8988T (cell line): ENCODE measurements around the gene CTDSPL.

Experiments
- DNase-seq: peaks from one replicate; pipeline ENCODE4 v3.0.0; 2011

Gene CTDSPL

DNA sequence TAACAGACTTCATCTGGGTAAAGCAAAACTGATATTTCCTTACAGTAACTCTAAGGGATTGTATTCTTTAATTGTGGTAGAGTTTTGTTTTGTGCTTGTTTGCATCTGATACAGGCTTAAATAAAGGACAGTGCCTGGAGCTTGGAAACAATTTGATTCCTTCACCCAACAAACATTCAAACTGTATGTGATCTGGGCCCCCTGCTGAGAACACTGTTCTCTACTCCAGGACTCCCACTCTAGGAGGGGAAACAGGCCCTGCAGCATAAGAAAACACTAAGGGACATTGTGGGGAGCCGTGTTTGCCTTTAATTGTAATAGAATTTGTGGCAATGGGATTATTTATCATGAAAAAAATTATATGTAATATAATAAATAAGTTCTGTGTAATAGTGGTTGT, 56.9 kb downstream of the CTDSPL start:
- DNase-seq = no peak

DNA sequence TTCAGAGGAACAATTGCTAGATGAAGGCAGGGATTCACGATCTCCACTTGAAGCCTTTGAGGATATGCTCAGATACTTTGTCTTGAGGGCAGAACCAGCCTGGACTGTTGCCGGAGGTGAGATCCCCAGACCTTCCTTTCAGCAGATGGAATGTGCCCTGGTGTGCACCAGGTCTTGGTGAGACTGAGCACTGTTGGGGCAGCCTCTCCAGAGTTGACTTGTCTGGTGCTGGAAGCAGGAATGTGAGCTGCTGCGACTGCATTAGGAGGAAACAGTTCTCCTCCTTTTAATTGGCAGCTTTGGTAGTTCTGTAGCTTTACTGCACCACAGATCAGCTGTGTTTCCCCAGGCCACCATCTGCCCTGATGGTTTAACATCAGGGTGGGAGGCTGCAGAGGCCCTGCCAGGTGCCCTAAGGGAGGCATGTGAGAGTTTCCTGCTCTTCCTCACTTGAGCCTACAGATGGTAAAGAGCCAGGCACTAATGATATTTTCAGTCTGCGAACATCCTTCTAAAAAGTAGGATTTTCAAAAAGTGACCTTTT, 58.5 kb downstream of the CTDSPL start:
- DNase-seq = no peak

DNA sequence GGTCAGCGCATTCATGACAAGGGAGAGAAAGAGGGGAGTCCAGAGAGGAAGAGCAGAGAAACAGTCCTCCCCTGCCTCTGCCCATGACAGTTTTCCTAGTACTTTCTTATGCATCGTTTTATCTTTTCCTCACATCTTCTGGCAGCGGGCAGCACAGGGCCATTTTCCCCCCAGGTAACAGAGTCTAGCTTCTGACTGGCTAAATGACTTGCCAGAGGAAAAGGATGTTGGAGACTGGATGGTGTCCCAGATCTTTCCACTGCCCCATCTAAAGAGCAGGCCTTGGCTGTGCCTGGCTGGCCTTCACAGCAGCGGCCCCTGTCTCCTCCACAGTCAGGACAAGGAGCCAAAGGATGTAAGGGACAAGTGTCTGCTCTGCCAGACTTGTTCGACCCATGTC, 59.3 kb downstream of the CTDSPL start:
- no peak for DNase-seq

DNA sequence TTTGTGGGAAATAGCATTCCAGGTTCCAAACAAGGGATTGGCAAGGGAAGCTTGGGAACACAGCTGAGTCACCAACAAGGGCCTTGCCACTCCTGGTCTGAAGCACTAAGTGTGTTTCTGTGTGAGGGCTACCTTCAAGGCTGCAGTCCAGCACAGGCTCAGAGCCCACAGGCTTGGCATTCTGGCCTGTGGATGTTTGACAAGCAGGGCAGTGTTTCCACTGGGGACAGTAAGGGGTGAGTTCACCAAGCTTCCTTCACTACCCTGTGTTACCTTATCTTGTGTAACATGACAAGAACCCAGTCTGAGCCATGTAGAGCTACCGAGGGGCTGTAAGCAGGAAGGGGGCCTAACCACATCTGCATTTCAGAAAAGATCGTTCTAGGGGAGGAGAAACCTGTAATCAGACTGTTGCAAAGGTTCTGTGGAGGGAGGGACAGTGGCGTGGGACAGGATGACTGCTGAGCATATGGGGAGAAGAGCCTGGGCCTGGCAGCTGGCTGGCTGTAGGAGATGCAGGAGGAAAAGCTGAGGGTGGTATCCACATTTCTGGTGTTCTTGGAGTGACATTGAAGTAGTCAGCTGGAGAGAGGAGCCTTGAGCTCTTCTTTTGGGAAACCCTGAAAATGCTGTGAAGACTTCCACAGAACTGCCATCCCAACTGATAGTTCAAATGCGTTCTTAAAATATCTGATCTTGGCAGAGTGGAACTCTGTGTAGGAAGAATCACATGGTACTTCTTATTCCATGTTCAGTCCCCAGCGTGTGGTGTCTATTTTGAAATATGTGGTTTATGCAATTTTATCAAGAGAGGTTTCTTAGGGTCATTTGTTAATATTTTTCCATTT, 61.3 kb downstream of the CTDSPL start:
- DNase-seq = no peak

DNA sequence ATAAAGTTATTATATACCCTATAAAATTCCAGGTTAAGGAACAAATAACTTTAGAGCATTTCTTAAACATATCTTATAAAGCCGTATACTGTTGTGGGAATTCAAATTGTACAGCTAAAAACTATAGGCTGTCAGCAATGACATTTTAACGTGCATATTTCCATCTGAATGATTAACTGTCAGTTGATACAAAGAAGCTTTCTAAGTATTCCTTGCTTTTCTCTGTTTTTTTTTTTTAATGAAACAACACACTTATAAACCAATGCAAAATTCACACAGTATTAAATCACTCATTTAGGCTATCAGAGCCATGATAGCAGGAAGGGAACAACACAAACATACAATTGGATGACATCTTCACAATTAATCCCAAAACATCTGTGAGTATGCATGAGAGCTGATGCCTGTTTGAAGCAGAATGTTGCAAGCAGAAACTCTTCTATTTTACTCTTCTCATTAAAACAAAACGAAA, 61.9 kb downstream of the CTDSPL start:
- no peak for DNase-seq

DNA sequence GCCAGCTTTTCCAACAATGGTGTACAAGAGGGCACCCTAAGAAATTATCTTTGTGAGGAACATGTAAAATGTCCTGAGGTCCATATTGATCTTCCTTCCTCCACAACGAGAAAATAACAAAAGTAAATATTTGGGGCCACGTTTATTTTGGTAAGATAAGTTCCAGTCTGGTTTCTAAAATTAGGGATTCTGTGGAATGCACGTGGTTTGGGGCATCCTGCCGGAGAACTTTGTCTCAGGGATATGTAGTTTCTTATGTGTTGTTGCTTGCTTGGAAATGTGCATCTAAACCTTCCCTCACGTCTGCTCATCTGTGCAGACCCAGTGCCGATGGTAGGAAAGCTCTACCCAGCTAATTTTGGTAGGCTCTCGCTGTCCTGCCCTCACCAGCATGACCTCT, 62.8 kb downstream of the CTDSPL start:
- DNase-seq = no peak

DNA sequence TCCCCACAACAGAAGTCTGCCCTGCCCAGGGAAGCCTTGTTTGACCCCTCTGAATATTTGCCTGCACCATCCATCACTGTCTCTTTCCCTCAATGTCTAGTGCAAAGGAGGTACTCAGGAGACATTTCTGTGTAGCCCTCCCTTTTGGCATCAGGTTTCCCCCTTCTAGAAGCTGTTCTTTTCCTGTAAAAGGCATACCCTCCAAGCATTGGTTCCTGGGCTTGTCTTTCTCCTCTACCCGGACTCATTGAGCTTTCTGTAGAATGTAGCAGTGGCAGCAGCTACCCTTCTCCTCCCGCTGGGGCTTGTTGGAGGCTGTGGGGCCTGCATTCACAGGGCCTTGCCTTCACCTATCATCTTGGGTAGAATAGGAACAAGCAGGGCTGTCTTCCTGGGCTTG, 63.5 kb downstream of the CTDSPL start:
- no peak for DNase-seq

DNA sequence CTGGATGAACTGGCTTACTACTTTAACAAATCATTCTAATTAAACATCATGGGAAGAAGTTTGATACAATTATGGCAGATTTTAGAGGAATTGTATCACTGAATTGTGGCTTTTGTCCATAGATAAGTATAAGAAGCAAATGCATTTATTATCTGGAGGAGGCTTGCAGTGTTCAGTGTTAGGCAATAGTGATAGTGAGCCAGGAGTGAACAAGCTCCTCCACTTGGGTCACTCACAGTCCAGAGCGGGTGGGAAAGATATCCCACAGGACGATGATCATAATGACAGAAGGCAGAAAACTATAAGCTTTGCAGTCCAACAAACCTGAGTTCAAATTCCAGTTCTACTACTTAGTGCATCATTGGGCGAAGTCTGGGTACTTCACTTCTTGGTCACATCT, 64.9 kb downstream of the CTDSPL start:
- no peak for DNase-seq

DNA sequence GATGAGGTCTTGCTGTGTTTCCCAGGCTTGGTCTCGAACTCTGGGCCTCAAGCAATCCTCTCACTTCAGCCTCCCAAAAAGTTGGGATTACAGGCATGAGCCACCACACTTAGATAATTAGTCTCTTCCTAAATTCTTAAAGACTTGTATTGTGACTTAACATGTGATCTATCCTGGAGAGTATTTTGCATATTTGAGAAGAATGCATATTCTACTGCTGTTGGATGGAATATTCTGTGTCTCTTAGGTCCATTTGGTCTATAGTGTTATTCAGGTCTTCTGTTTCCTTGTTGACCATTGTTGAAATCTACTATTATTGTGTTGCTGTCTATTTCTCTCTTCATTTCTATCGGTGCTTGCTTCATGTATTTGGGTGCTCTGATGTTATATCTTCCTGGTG, 68.8 kb downstream of the CTDSPL start:
- DNase-seq = no peak

DNA sequence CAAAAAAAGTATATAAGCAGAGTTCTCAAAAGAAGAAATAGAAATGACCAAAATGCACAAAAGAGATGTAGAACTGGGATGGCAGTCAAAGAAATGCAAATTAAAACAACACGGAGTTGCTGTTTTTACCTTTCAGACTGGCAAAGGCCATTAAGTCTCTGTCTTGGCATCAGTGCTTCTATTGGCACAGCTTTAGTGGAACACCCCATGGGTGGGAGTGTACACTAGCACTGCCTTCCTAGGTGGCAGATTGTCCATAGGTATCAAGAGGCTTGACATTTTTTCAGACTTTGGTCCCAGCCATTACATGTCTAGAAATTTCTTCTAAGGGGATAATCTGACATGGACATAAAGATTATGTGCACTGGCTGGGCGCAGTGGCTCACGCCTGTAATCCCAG, 70.8 kb downstream of the CTDSPL start:
- no peak for DNase-seq

DNA sequence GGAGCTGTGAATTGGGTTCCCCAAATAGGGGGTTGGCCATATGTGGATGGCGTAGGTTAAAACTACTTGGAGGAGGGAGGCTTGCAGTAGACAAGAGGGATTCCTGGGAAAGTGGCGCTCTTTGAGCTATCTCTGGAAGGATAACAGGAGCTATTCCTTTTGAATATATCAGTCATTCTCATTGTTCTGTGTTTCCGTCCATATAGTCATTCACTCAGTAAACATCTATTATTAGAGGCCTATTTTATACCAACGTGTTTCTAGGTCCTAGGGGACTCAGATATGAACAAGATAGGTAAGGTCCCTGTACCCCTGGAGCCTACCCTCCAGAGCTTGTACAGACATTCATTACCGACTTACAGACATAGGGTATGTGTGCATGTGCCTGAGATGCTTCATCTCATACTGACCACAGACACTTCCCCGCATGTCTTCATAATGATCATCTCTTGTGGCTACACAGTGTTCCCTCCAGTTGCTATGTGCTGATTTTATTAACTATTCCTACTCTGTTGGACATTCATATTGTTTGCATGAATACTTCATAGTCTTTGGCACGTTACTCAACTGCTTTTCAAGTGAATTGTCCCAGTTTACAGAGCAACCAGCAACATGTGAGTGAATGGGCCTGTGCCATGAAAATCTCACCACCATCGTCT, 73.1 kb downstream of the CTDSPL start:
- DNase-seq = no peak

DNA sequence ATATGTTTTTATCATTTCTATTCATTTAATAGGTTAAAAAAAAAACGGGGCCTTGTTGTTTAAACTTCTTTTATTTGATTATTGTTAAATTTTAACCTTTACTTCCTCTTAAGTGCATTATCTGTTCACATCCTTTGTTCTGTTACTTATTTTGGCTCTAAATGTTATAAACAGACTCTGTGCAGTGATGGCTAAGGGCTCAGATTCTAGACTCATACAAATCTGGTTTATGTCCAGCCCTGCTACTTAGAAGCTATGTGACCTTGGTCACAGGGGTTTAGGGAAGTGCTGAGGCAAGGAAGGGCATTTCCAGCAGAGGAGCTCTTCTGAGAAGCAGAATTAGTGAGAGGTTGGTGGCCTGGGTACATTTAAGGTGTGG, 73.6 kb downstream of the CTDSPL start:
- DNase-seq = no peak

DNA sequence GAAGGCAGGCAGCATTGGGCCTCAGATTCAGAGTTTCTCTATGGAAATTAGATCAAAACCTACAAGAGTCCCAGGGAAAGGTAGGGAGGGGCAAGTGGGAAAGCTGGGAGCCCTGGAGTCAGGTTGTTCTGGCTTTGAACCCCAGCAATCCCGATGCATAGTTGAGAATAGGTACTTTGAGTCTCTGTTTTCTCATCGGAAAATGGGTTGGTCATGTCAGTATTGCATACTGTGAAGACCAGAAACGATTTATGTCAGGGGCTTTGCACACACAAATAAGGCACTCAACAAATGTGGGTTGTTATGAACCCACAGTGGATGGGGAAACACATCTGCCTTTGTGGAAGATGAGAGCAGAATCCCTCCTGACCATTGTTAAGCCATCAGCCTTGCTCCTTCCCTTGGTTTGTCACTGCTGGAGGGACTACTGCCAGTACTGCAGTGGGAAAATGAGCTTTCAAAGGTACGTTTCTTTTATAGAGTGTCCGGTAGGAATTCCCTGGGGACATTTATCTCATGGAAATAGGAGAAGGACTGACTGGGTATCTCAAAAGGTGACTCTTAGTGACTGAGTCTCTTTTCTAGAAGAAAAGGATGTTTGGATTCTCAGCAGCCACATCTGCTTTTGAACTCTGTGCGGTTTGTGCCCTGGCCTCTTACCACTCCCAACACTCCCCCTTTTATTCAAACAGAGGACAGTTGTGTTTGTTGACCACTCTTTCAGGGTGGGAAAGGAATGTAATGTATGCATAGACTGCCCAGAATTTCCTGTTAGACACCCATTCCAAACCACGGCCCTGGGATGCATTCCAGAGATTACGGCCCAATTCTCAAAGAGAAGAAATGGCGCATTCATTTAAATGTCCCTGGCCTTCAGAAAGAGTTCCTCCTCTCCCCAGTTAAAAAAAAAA, 74.3 kb downstream of the CTDSPL start:
- DNase-seq = no peak

DNA sequence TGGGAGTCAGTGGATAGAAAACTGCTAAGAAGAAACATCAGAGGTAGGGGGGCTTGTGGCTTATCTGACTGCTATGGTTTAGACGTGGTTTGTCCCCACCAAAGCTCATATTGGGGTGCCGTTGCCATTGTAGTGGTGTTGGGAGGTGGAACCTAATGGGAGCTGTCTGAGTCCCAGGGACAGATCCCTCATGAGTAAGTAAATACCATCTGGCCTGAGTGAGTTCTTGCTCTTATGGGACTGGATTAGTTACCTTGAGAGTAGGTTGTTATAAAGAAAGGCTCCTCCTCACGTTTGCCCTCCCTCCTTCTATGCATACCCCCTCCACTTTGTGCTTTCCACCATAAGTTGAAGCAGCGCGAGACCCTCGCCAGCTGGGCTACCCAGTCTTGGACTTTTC, 75.5 kb downstream of the CTDSPL start:
- DNase-seq = no peak

DNA sequence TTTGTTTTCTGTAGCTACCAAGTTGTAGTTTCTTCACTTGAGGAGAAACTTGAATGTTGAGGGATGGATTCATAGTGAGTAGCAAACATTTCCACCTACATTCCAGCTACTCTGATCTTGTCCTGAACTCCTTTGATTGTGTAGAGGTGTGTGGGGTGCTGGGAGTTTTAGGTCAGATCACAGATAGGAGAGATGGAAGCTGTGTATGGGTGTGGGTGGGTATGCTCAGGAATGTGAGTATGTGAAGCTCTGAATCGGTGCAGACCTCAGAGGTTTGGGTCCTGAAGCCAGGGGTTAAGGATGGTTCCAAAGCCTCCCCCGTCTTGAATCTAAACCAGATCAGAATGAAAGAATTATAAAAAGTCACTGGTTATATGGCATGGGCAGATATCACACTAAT, 76.3 kb downstream of the CTDSPL start:
- no peak for DNase-seq

DNA sequence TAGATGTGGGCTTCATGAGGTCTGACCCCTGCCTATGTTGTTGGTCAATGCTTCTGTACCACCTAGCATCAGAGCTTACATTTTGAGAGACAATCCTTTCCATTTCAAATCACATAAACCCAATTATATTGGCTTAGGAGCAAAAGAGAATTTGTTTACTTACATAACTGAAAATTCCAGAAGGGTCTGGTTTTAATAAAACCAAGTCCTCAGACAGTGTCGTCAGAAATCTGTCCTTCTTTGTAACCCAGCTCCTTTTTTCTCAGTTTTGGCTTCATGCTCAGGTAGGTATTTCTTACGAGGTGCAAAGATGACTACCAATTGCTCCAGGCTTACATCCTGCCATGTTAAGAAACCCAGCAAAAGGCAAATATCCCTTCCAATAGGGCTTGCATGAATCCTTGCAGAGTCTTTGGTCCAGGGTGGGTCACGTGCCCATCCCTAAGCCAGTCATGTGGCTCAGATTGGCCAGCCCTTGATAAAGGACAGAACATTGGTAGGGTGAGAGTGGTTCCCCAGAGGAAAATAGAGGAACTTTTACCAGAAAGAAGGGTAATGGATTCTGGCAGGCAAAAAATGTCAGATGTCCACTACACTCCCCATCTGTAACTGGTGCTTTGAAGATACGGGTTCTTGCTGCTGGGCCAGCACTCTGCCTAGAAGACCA, 78.7 kb downstream of the CTDSPL start:
- no peak for DNase-seq

DNA sequence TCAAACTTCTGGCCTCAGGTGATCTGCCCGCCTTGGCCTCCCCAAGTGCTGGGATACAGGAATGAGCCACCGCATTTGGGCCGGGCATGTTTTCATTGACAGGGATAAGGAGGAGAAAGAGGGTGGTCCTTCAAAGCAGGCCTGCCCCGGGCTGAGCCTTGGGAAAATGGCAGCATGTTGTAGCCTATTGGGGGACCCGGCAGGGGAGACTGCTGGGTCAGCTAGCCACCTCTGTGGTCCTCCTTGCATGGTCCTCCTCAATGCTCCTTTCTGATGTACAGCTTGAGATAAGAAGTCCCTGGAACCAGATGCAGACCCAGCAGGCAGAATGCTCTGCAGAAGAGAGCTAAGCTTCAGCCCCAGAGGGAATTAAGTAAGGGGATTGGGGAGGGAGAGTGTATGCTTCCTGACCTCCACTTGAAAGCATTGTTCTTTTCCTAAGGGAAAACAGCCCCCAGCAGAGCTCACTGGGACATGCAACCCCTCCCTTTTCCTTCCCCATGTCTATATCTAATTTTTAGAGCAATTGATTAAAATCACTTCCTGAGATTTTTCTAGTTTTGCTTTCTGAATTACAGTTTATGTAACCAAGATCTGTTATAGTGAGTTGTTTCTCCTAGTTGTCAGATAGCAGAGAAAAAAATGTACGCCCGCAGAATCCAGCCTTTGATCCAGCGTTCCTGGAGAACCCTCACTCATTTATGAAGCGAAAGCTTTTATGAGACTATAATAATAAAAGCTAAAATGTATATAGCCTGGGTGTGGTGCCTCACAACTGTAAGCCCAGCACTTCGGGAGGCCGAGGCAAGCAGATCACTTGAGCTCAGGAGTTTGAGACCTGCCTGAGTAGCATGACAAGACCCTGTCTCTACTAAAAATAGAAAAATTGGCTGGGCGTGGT, 80.2 kb downstream of the CTDSPL start:
- no peak for DNase-seq

DNA sequence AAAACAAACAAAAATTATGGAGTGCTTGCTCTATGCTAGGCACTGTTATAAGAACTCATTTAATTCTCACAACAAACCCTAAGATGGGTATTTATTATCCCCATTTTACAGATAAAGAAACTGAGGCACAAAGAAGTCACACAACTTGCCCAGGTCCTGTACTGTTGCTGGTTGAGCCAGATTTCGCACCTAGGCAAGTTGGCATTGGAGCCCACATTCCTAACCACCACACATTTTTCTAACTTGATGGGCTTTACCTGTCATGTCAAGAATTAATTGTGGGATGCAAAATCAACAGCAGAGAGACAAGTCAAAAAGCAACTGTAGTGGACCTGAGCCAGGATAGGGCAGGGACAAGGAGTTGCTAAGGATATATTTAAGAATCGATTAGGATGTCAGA, 81.0 kb downstream of the CTDSPL start:
- no peak for DNase-seq

DNA sequence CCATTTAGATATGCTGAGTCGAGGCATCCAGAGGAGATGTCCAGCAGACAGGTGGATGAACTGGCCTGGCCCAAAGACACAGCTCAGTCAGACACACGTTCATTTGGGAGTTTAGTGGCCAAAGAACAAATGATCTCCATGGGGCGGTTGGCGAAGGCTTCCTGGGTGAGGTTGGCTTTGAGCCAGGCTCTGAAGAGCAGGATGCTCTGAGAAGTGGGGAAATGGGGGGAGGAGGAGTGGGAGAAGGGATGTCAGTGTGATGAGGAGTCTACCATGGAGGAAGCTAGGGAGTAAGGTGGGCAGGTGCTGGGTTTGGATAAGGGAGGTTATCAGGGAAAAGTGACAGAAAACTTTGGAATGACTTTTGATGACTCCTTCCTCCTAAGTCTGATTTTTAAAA, 81.4 kb downstream of the CTDSPL start:
- DNase-seq = no peak

DNA sequence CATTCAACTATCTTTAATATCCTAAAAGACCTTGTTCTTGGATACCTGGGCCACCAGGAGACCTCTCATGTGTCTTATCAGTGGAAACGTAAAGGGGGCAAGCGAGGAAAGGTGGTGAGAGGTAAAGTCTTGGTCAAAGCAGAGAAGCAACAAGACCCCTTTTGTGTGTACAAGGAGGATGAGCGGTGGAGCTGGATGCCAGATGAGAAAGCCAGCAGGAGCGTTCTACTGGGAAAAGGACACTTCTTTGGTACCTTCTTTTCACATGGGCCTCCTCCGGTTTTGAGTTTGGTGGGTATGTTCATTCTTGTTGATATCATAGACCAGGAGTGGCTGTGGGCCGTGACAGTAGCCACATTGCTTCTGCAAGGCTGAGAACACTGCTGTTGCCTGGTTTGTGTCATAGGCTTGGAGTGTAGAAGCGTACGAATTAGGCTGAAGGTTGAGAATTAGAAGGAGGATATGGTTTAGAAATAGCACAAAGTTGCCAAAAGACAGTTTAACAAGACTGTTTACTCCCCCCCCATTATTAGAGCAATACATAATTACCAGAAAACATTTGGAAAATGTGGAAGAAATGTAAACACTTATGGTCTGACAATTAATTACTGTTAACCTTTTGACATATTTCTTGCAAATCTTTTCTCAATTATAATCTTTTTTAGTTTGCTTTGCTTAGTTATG, 82.1 kb downstream of the CTDSPL start:
- no peak for DNase-seq

DNA sequence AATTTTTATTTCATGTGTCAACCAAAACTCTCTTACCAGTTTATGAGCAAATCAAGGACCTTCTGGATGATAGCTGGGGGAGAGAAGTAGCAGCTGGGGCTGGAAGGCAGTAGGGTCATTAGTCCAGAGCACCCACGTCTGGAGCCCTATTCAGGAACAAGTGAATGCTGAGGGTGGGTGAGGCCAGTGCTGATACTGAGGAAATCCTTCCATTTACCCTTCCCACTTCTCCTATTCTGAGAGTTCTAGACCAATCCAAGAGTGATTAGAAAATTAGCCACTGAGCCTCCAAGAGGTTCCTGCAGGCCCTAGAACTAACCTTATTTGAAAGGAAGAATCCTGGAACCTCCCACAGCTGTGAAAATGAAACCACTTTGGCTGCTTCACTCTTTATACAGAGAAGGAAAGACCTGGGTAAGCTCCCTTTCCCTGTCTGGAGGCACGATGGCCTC, 82.7 kb downstream of the CTDSPL start:
- DNase-seq = no peak
